B cell (primary cell): ENCODE data around the gene PNLIPRP2. TPM values are rescaled to one million over a fixed set of nuclear protein-coding genes. Genes with fewer than 3 reads are reported as not detected.

Experiments
- ATAC-seq: fragments of 200-7000 bp; cut with Tn5 transposase; one replicate; pipeline ENCODE4 v1.10.0; 2021; ENCODE audit warnings: low read depth, mild to moderate bottlenecking, moderate number of reproducible peaks, moderate library complexity
- CTCF ChIA-PET: fragments of 350-600 bp; sonication (Branson Sonifier 250); formaldehyde crosslinking; loops from one replicate; lab custom pipeline; 2021; ENCODE audit warnings: antibody characterized with exemption, inconsistent platforms; lab: Charles Lee
- POLR2A ChIA-PET: fragments of 350-600 bp; sonication (Branson Sonifier 250); formaldehyde crosslinking; loops from one replicate; lab custom pipeline; 2021; ENCODE audit warnings: antibody characterized with exemption; lab: Charles Lee
- DNase-seq: peaks from one replicate; pipeline ENCODE4 v3.0.0; 2013
- H2AFZ ChIP-seq: 2 replicates; pipeline ENCODE4 v1.6.1; 2012; ENCODE audit warnings: mild to moderate bottlenecking, low read depth, low read length; ENCODE audit not compliant: insufficient read depth, poor library complexity, severe bottlenecking
- H3K27ac ChIP-seq, 2 donors: 1 replicate in 1 of 2; 2 replicates in 1 of 2; pipeline ENCODE4 v1.5.1; 2012 to 2013; ENCODE audit warnings: low read length in 2 of 2, mild to moderate bottlenecking in 2 of 2, moderate library complexity in 1 of 2
- H3K27me3 ChIP-seq, 4 experiments: fragments of 200-600 bp in 1 of 4; sonication (generic) in 1 of 4; replicated peaks in 1 of 4; 1 replicate in 2 of 4; 2 replicates in 2 of 4; pipeline versions ENCODE4 v1.6.1 to v1.7.0; 2013 to 2016; ENCODE audit warnings: low read length in 3 of 4, mild to moderate bottlenecking in 2 of 4, mixed read lengths in 1 of 4, moderate library complexity in 1 of 4; ENCODE audit not compliant: insufficient read depth in 4 of 4, control insufficient read depth in 3 of 4; ENCODE audit errors: control extremely low read depth in 1 of 4
- H3K36me3 ChIP-seq, 2 experiments: replicated peaks in 1 of 2; 1 replicate in 1 of 2; 2 replicates in 1 of 2; pipeline versions ENCODE4 v1.6.1 to v1.7.1; 2013; ENCODE audit warnings: low read length in 1 of 2; ENCODE audit not compliant: insufficient read depth in 2 of 2, control insufficient read depth in 1 of 2; ENCODE audit errors: control extremely low read depth in 1 of 2, extremely low read depth in 1 of 2
- H3K4me1 ChIP-seq, 2 donors: fragments of 200-600 bp in 1 of 2; sonication (generic) in 1 of 2; 1 replicate in 1 of 2; 2 replicates in 1 of 2; pipeline versions ENCODE4 v1.5.1 to v1.6.1; 2013 to 2017; ENCODE audit warnings: low read length in 2 of 2; ENCODE audit not compliant: control insufficient read depth in 2 of 2, insufficient read depth in 2 of 2
- H3K4me2 ChIP-seq: replicated peaks from 2 replicates; pipeline ENCODE3; 2012; ENCODE audit warnings: mild to moderate bottlenecking, low read depth, low read length; ENCODE audit not compliant: poor library complexity, severe bottlenecking
- H3K4me3 ChIP-seq, 5 experiments: fragments of 200-600 bp in 1 of 5; sonication (generic) in 1 of 5; 1 replicate in 3 of 5; 2 replicates in 2 of 5; pipeline versions ENCODE4 v1.5.1 to v1.7.0; 2011 to 2016; ENCODE audit warnings: low read length in 4 of 5, mild to moderate bottlenecking in 4 of 5, low read depth in 2 of 5, control low read depth in 1 of 5, moderate library complexity in 1 of 5; ENCODE audit not compliant: insufficient read depth in 1 of 5; ENCODE audit errors: control extremely low read depth in 1 of 5, extremely low read depth in 1 of 5
- H3K79me2 ChIP-seq: fragments of 200-600 bp; sonication (generic); one replicate; pipeline ENCODE4 v1.6.0; 2016; ENCODE audit warnings: low read length; ENCODE audit not compliant: control insufficient read depth, insufficient read depth
- H3K9ac ChIP-seq: fragments of 200-600 bp; sonication (generic); 2 replicates; pipeline ENCODE4 v1.6.1; 2017; ENCODE audit warnings: mild to moderate bottlenecking, low read length, moderate library complexity
- H3K9me3 ChIP-seq, 3 donors: one replicate each; pipeline versions ENCODE4 v1.6.1 to v1.7.1; 2013; ENCODE audit warnings: low read length in 2 of 3; ENCODE audit not compliant: control insufficient read depth in 2 of 3, insufficient read depth in 1 of 3; ENCODE audit errors: control extremely low read depth in 1 of 3
- H4K20me1 ChIP-seq: 2 replicates; pipeline ENCODE4 v1.6.0; 2012; ENCODE audit warnings: mild to moderate bottlenecking, low read length; ENCODE audit not compliant: insufficient read depth, control insufficient read depth, poor library complexity, severe bottlenecking
- H3K27ac Mint-ChIP-seq: one replicate; pipeline ENCODE4 v1.8.0; 2021; ENCODE audit warnings: mixed read lengths
- H3K27me3 Mint-ChIP-seq: one replicate; pipeline ENCODE4 v1.8.0; 2021; ENCODE audit warnings: mixed read lengths
- H3K4me1 Mint-ChIP-seq: one replicate; pipeline ENCODE4 v1.8.0; 2021; ENCODE audit warnings: mixed read lengths
- H3K4me3 Mint-ChIP-seq: one replicate; pipeline ENCODE4 v1.8.0; 2021; ENCODE audit warnings: mixed read lengths
- H3K9me3 Mint-ChIP-seq: one replicate; pipeline ENCODE4 v1.8.0; 2022; ENCODE audit warnings: mixed read lengths; ENCODE audit not compliant: insufficient read depth
- CTCF ChIP-seq: fragments of 200-600 bp; IDR thresholded peaks from one replicate; pipeline ENCODE4 v1.8.0; 2022; ENCODE audit warnings: antibody characterized with exemption, mild to moderate bottlenecking
- EZH2 ChIP-seq: IDR thresholded peaks from 2 replicates; pipeline ENCODE4 v1.6.1; 2012; ENCODE audit warnings: borderline replicate concordance, low read depth, mild to moderate bottlenecking, moderate library complexity, low read length; ENCODE audit not compliant: insufficient read depth, poor library complexity, severe bottlenecking
- WGBS: methylation state at CpG from one replicate; pipeline ENCODE4 v1.1.5; 2013; ENCODE audit warnings: missing lambda C conversion rate; ENCODE audit not compliant: insufficient coverage; 5-methylcytosine and 5-hydroxymethylcytosine counted together
- intact Hi-C: fragments of 100-400 bp; cut with micrococcal nuclease; formaldehyde crosslinking; loops from one replicate; pipeline ENCODE4 v1.10.0; 2022
- polyA plus RNA-seq: library from polyadenylated mRNA; depleted of rRNA; stranded (reverse); fragments of >200 nt; gene quantifications from 2 replicates; pipeline ENCODE4 v1.2.3, GENCODE V29; 2012
- total RNA-seq, 2 donors: library from RNA; stranded (reverse); fragments of 120-200 nt in 1 of 2; gene quantifications; 1 replicate in 1 of 2; 2 replicates in 1 of 2; pipeline versions ENCODE4 v1.2.3 to v1.2.4, GENCODE V29; 2013 to 2022

PNLIPRP2 gene
- total and polyA plus RNA-seq, 2 donors (not counting 1 experiment from before 2014, with no cell fraction given): not detected

GRCh38 chr10:116674901-116675423 lies 54.2 kb downstream of the PNLIPRP2 start:
- DNase-seq (no peak), ATAC-seq (no peak)
- no peak overlapping the region for H3K4me2 ChIP-seq
- no peaks in the 10 kb centered on the region for H3K9me3 ChIP-seq
- H3K4me3 ChIP-seq: no peak overlapping the region
- WGBS: 84% methylated on average over 32 of the region's 32 CpGs
- POLR2A ChIA-PET: no interaction called here
- intact Hi-C loops: no loop called here
- Mint-ChIP-seq H3K27me3 (peaks cover 4% of the 10 kb centered on the region), H3K27ac (no peak overlapping the region), H3K4me1 (no peaks in the 10 kb centered on the region), H3K9me3 (no peaks in the 10 kb centered on the region), H3K4me3 (no peak overlapping the region)
- H3K27me3 ChIP-seq: no peaks in the 10 kb centered on the region
- H3K27ac ChIP-seq: no peak overlapping the region
- no peaks in the 10 kb centered on the region for H4K20me1 ChIP-seq
- no peak overlapping the region for H3K9ac ChIP-seq
- H3K4me1 ChIP-seq: no peaks in the 10 kb centered on the region
- H3K36me3 ChIP-seq: no peaks in the 10 kb centered on the region
- TF ChIP-seq EZH2 (no peak), CTCF (no peak)
- no peak overlapping the region for H2AFZ ChIP-seq
- CTCF ChIA-PET: no interaction called here
- no peaks in the 10 kb centered on the region for H3K79me2 ChIP-seq

GRCh38 chr10:116676118-116676517 lies 55.4 kb downstream of the PNLIPRP2 start:
- H3K36me3 ChIP-seq: no peaks in the 10 kb centered on the region
- H3K79me2 ChIP-seq: no peaks in the 10 kb centered on the region
- no peak overlapping the region for H3K4me3 ChIP-seq
- ATAC-seq (no peak), DNase-seq (no peak)
- H2AFZ ChIP-seq: no peak overlapping the region
- no peaks in the 10 kb centered on the region for H3K9me3 Mint-ChIP-seq
- TF ChIP-seq EZH2: no peak
- no peak for TF ChIP-seq CTCF
- H3K4me1 Mint-ChIP-seq: no peaks in the 10 kb centered on the region
- H4K20me1 ChIP-seq: no peaks in the 10 kb centered on the region
- ChIA-PET POLR2A (no interaction called here), CTCF (no interaction called here)
- no peaks in the 10 kb centered on the region for H3K4me1 ChIP-seq
- H3K27ac Mint-ChIP-seq: no peak overlapping the region
- intact Hi-C loops: no loop called here
- H3K27ac ChIP-seq: no peak overlapping the region
- 88% methylated on average over 9 of the region's 11 CpGs for WGBS
- H3K4me3 Mint-ChIP-seq: no peak overlapping the region
- no peak overlapping the region for H3K4me2 ChIP-seq
- no peaks in the 10 kb centered on the region for H3K27me3 Mint-ChIP-seq
- no peaks in the 10 kb centered on the region for H3K27me3 ChIP-seq
- H3K9me3 ChIP-seq: no peaks in the 10 kb centered on the region
- H3K9ac ChIP-seq: no peak overlapping the region
